ENCODE data around the gene SYK.

GRCh38 chr9:90861380-90861779 is 59.8 kb downstream of the SYK start:
- TF ChIP-seq CTCF (IDR thresholded peaks at IDR 0.05) (no peak), POLR2A (IDR thresholded peaks at IDR 0.05) (no peak)
